Right lobe of liver (tissue), 4 donors: Measurements from ENCODE around the gene KRT71.

ENCODE experiments used
- POLR2A ChIP-seq: fragments of 450-650 bp; IDR thresholded peaks from one replicate; pipeline ENCODE4 v1.6.1; 2017; ENCODE audit warnings: antibody characterized with exemption, mild to moderate bottlenecking
- TF ChIP-seq, protein P1 (sequence below), 4 donors: fragments of 200-600 bp in 3 of 4; fragments of 450-650 bp in 1 of 4; IDR thresholded peaks; one replicate each; pipeline versions ENCODE4 v1.5.1 to v1.8.0; 2016 to 2022; ENCODE audit warnings: antibody characterized with exemption in 4 of 4, mild to moderate bottlenecking in 2 of 4
- donor health status: DM: no; HTN: no; CAD: no.
- donor health status: DM: no; HTN: no; CAD: no.
- donor health status: DM: no; HTN: yes; CAD: no.

DNA sequence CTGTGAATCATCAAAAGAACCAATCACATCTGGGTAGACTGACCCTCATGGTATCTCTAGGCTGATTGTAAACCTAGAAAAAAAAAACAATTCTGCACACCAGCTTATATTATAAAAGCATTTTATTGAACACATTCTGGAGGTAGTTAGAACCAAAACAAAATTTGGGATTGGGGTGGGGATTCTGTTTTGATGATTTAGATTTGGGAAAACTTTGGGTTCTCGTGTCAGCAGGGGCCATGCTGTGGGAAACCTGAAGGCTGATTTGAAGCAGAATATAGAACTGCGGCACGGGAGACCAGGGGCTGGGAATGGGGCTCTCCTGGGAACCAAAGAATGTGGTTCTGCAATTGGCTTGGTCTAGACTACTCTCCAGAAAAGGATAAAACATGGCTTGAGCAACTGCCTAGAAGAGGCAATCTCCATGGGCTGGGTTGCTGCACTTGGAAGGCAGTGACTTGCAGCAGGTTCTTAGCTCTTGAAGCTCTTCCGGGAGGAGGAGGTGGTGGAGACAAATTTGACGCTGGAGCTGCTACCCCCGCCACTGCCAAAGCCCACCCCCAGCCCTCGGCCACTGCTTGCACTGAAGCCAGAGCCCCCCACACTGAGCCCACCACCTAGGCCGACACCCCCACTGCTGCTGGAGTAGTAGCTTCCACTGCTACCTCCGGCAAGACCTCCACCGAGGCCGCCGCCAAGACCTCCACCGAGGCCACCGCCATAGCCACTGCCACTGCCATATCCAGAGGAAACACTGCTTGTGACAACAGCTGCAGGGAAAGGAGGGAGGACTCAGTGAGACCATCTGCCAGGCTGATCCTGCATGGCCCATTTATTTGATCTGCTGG lies 38.2 kb downstream of the KRT71 start:
- TF ChIP-seq, protein P1, sequence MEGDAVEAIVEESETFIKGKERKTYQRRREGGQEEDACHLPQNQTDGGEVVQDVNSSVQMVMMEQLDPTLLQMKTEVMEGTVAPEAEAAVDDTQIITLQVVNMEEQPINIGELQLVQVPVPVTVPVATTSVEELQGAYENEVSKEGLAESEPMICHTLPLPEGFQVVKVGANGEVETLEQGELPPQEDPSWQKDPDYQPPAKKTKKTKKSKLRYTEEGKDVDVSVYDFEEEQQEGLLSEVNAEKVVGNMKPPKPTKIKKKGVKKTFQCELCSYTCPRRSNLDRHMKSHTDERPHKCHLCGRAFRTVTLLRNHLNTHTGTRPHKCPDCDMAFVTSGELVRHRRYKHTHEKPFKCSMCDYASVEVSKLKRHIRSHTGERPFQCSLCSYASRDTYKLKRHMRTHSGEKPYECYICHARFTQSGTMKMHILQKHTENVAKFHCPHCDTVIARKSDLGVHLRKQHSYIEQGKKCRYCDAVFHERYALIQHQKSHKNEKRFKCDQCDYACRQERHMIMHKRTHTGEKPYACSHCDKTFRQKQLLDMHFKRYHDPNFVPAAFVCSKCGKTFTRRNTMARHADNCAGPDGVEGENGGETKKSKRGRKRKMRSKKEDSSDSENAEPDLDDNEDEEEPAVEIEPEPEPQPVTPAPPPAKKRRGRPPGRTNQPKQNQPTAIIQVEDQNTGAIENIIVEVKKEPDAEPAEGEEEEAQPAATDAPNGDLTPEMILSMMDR (IDR thresholded peaks at IDR 0.05) = no peak
- TF ChIP-seq POLR2A = no peak
